ENCODE data around the gene GHRL.

The GHRL gene, protein sequence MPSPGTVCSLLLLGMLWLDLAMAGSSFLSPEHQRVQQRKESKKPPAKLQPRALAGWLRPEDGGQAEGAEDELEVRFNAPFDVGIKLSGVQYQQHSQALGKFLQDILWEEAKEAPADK

DNA sequence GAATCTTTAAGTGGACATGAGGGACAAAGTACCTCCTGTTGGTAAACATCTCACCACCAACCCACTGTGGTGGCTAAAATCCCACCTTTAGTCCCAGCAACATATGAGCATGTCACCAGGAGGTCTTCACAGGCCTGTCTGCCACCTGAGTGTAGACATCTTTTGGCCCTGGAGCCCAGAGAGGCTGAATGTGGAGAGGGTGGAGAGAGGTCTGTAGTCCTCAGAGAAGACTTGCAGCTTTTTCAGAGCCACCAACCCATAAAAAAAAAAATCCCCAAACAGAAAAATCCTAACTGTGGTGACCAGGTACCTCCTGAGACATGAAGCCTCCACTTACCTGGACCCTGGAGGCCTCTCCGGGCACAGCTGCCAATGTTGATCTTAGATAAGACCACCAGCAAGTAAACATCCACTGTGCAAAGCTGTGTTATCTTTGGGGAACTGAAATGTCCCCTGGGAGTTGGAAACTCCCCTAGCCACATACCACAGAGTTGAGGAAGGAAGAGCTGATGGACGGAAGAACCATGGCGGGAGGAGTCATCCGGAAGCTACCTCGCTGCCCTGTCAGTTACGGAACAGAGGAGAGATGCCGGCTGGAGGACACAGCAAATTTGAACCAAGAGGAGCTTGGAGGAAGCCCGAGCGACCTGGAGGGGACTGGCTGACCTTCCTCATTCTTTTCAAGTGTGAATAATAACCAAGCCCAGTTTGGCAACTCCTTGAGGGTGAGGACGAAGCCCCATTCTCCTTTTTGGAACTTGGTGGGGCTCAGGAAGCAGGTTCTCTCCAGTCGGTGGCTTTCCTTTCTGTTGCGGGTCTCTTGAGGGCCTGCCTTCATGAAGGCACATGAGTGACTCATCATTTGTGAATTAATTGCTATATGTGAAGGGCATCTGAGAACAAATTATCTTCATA lies at the start of gene GHRL:
Gene GHRL, minus strand, starts transcription at position 443 of the 915 bp plus-strand sequence. CDS start 2,767 bp downstream, outside the sequence.
- peak; percentile 10 to 72 for DNase-seq

DNA sequence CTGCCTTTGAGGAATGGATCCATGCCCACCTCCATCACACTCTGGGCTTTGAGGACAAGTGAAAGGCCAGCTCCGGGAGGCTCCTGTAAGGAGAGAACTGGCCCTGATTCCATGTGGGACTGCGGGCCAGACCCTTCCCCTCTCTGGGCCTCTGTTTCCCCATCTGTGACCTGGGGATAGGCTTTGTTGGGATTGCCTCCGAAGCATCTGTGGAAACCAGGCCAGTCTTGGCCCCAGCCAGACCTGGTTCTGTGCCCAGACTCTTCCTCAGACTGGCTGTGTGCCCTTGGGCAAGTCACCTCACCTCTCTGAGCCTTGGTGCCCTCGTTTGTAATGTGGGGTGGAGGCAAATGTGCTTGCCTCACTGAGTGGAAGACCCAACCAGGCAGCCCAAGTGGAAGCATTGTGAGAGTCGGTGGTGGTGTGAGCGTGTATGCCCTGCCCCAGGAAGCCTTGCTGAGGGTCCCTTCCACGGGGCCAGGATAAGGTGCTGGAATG lies 49.2 kb upstream of the GHRL start:
- DNase-seq: no peak

DNA sequence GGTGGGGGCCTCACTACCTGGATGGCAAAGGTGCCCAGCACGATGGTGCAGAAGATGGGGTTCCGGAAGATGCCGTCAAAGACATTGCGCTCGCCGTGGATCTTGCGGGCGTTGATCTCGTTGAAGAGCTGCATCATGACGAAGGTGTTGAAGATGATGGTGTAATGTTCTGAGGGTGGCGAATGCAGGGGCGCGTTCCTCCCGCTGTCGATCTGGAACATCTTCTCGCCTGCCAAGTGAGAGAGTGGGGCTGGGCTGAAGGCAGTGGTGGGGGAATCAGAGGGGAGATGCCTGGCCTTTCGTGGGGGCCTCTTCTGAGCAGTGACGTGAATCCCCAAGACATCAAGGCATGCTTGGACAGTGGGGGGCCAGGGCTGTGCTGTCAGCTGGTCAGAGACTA lies 47.7 kb upstream of the GHRL start:
- DNase-seq: no peak

DNA sequence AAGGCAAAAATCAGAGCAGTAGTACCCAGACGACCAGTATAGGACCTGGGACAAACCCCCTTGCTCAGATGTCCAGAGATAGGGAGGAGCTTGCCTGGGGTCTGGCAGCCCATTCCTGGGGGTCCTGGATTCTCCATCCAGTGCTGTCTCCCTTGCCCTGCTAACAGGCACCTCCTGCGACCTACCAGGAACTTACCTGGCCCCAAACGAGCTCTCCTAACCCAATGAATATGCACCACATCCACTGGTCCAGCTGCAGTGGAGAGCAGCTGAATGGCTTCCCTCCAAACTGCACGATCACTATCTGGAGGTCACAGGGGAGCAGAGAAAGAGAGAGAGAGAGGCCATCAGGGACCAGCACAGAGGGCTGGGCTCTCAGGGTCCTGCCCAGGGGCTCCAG lies 47.3 kb upstream of the GHRL start:
- no peak for DNase-seq

DNA sequence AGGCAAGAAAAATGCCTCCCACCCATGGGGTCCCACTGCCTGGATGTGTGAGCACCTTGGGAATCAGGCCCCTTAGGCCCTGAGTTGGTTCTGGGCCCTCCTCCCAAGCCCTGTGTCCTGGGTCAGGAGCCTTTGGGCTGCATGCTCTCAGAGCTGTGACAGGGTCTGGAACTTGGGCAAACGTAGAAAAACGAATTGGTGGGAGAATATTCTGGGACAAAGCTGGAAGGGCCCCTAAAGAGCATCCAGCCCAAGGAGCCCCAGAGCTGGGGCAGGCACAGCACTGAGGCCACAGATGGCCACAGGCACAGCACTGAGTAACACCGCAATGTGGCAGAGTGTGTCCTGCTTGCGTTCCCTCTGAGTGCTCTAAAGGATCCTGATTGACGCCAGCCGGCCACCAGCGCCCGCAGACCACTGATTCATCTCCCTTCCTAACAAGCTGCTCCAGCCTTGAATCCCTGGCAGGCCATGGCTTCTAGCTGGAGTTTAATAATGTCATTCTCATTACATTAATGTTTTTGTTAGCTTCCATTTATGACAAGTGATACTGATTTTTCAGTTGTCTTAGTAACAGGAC lies 46.7 kb upstream of the GHRL start:
- DNase-seq: no peak

DNA sequence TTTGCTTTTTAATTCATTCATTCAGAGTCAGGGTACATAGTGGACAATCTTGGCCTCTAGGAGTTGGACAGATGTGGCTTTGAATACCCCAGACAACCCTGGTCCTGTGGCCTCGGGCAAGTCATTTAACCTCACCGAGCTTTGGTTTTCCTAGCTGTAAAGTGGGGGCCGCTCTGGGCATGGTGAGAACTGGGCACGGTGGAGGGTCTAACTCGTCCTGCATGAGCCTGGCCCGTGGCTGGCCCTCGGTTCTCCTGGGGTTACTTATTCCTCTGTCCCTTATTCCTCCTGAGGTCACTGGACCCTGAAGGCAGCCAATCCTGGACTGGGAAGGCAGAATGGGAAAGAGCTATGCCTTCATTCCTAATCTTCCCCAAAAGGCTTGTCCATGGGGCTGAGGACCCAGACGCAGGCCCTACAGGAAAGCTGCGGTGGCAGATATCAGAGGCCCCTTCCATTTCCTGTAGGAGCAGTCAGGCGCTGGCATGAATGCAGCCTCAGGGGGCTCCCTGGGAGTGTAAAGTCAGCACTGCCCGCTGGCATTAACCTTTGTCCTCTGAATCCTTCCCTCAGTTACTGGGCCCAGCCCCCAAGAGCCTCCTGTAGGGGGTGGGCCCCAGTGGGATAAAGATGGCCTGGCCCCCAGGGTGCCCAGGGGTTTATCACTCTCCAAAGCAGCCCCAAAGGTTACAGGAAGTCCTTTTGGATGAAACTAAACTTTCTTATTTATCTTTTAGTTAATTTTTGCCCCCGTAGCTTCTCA lies 46.0 kb upstream of the GHRL start:
- no peak for DNase-seq

DNA sequence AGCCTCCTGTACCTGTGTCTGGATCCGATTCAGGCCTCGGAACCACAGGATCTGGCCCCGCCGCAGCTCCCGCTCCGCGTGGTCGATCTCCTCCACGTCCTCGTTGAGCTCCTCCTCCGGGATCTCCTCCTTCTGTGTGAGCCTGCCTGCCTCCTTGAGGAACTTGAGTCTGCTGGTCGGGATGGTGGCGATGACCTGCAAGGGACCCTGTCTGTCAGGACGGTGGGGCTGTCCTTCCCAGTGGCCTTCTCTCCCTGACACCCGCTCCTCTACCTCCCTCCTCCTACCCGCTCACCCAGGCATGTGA lies 45.4 kb upstream of the GHRL start:
- no peak for DNase-seq

DNA sequence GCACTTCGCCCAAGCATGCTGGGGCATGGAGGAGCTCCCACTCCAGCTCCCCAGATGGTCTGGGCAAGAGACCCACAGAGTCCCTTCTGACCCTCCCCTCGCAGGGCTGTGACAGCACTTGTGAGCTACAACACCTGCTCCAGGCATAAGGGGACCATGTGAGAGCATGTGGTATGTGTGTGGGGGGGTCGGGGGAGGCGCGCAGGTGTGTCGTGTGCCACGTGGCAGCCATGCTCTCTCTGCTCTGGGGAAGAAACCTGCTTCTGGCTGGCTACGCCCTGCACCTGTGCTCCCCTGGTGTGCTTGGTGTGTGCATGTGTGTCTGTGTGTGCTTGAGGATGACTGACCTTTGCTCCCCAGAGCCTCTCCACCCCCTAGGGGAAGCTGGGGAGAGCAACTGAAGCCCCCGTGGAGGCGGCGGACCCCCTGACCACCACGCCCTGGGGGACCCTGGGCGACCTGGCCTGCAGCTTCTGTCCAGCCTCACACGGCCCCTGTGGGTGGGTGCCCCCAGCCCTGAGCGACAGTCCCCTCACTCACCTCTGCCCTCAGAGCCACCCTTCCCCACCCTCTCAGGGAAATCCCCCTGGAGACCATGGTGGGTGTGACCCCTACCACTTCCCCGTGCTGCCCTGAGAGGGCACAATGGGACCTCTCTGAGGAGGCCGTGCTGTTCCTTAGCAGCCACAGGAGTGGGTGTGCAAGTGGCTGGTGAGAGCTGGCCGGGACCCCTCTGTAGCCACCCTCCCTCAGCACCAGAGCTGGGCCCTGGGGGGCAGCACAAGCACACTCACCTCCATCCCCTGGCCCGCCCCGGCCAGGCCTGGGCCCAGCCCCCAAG lies 44.8 kb upstream of the GHRL start:
- DNase-seq: no peak

DNA sequence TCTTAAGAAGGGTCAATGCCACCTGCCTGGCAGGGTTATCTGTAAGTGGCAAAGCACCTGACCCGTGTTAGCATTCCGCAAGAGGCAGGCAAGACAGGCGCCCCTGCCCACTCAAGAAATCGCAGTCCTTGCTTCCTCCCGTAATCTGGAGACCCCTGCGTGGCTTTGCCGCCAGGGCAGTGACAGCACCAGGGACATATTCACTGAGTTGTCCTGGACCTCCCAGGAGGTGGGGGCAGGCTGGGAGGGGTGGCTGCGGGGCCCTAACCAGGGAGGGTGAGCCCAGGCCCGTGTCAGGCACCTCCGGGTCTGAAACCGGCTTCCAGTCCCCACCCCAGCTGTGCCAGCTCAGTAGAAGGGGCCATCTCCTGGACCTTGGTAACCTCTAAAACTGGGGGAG lies 44.0 kb upstream of the GHRL start:
- no peak for DNase-seq

DNA sequence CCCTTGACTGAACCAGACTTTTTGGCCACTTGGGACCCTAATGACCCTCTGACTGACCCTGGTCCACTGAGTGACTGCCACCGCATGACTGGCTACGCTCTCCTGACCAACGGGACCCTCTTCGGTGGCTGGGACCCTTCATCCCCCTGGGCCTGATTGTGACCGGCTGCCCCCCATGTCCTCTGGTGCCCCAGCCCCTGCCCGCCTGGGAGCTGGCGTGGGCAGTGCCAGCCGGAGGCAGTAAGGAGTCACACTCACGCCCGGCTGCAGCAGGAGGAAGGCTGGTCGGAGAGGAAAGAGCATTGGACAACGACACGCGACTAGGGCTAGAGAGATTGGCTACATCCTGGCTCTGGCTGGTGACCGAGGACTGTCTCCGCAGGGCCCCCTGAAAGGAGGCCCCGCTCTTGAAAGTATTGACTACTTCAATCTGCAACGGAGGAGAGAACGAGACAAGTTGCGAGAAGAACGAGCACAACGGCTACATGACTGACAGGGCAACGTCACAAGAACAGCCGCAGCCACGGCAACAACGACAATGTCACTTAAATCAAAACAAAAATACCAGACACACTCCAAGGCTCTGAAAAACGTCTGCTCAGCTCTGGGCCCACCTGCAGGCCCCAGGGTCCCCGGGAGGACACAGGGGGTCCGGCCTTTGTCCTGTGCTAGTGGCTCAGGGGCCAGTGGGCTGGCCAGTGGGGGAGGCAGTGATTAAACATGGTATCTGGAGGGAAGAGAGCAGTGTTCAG lies 43.3 kb upstream of the GHRL start:
- no peak for DNase-seq

DNA sequence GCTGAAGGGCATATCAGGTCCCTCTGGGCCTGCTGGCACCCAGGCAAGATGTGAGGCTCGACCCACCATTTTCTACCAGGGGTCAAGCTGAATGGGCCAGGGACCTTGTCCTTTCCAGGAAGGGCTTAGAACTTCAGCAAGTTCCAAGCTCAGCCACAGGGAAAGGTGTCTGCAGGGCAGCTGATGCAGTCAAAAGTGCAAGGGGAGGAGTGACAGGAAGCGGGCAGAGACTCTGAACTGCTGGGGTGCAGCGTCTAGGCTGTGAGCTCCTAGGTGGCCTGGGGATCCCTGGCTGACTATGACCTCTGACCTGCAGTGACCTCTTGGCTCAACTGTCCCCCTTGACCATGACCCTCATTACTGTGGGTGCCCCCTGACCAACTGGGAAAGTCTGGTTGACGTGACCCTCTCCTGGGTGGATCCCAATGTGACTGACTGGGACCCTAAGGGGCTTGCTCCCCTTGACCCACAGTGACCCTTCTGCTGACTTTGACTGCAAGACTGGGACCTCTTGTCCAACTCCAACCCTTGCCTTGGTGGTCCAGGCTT lies 42.5 kb upstream of the GHRL start:
- no peak for DNase-seq

DNA sequence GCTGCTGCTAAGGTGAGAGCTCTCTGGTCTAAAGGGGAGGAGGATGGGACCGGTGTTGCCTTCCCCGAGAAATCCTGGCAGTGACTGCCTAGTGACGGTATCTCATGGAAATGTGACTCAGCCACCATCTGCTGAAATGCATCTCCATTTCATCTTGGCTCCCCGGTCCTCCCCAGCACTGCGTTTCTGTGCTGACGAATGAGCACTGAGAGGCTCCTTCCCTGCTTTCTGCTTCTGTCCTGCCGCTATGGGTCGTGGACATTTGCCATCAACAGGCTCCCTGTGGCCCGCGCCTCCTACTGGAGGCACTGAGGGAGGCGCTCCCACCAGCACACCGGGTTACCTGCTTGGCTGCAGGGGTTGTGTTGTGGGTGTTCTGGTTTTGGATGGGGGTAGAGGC lies 41.7 kb upstream of the GHRL start:
- no peak for DNase-seq

DNA sequence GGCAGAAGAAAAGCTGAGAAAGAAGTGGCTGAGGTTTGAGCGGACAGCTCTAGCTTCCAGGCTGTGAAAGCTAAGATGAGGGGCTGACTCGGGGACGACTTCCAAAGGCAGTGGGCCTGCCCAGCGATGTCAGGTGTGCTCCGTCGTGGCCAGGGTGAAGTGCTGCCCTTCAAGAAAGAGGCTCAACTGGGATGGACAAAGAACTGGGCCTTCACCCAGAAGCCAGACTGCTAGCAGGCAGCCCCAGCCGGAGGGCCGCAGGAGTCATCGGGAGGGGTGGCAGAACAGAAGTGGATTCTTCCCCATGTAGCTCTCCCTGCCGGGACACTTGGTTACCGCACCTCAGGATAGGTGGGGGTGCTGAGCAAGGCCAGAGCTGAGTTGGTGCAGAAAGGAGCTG lies 41.3 kb upstream of the GHRL start:
- no peak for DNase-seq

DNA sequence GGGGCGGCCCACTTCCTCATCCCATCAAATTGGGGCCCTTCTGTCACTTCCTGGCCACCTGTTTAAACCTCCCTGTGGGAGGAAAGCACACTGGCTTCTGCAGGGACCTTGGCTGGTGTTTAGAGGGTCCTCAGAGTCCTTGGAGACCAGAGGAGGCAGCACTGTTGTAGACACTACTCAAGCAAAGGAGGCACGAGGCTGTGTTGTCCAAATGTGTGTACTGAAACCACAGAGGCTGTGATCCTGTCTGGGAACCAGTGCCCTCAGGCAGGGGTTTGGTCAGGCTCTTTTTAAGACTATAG lies 40.6 kb upstream of the GHRL start:
- DNase-seq: no peak

DNA sequence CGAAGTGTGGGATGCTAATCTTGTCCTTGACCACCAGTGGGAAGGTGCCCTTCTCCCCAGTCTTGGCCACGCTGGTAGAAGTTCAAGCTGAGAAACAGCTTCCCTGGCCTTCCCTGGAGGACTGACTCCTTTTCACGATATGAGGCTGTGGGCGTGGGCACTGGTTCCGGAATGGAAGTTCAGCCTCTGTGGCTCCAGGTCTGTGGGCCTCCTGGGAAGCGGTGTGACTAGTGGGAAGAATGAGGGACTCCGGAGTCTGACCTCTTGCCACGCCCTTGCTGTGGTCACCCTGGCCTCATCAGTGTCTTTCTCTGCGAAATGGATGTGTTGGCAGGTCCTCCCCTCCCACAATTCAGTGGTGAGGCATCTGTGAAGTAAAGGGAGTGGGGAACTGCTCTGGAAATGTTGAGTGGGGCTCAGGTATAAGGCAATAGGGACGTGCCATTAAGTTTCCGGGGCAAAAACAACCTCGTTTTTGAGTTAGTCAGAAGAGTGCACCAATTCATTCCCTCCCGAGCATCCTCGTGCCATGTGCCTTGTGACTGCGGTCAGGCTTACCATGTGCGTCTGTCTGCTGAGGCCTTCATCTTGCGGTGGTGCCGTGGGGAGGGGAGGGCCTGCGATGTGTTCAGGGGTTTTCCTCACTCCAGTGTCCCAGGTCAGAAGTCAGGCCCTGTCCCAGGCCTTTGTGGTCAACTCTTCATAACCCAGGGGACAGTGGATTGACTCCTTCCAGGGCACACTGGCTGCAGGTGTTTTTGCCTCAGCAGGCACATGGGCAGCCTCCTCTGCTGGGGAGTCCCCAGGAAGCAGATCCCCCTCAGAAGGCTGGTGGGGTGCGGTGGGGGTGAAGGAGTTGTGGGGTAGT lies 40.0 kb upstream of the GHRL start:
- DNase-seq: no peak

DNA sequence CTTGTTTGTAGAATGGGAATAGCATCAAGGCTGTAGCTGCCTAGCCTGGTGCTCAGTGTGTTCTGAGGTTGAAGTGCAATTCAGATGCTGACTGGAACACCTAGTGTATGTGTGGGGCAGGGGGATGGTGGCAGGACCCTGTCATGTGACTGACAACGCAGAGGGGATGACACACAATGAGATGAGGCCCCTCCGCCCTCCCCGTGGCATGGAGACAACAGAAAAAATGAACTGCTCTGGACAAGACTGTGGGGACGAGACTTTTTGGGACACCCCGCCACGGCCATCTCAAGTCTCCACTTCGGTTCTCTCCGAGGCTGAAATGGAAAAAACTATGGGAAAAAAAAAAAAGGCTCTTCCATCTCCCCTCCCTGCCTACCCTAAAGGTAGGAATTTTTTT lies 38.6 kb upstream of the GHRL start:
- no peak for DNase-seq

DNA sequence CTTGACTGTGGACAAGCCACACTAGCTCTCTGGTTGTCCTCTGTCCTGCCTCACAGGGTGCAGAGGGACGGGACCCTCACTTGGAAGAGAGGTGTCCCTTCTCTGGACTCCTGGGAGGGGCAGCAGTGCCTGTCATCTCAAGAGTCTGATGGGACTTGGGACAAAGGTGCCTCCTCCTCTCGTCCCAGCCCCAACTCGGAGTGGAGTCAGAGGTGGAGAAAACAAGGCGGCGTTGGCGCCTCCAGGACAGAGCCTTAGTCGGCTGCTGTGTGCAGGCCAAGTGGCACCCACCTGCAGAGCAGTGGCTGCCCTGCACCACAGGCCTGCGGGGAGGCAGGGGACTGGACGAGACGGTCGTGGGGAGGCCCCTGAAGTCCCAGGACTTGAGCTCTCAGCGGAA lies 37.6 kb upstream of the GHRL start:
- DNase-seq: no peak

DNA sequence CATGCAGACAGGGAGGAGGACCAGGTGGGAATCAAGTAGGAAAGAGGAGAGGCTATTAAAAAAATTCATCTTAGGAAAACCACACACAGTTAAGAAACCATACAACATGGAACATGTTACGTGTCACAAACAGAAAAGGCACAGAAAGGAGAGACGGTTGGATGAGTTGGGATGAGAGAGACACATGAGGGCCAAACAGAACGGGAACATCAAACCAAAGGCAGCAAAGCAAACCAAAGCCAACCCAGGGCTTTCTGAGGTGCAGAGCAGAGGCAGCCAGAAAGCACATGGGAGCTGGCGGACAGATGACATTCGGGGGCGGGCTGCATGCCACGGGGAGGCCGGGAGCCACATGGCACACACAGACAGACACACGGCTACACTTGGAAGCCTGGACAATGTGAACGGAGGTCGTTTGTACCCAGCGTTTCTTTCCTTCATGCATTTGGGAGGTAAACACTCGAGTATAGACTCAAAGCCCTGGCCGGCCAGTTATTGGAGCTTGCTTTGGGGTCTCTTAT lies 36.8 kb upstream of the GHRL start:
- DNase-seq: no peak

DNA sequence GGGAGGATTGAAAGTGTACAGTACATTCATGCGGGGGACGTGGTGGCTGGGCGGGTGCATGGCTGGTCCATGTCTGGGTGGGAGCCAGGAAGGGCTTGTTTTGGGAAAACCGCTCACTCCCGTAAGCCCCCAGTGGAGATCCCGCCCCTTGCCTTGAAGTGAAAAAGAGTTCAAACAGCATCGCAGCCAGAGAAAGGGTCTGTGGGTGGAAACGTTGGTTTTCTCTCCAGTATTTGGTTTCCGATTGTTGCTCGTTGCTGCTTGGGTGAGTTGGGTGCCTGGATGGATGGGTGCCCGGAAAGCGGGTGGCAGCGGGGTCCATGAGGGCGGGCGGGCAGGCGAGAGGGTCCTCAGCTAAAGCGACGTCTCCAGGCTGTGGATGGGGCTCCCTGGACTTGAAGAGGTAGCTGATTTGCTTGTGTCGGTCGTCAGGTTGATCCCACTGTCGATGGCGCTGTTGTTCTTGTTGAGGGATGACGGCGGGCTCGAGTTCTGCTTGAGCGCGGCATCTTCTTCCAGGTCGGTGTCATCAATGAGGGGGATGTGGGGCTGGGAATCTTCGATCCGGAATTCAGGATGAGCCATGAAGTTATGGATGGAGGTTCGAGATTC lies 35.8 kb upstream of the GHRL start:
- DNase-seq: no peak

DNA sequence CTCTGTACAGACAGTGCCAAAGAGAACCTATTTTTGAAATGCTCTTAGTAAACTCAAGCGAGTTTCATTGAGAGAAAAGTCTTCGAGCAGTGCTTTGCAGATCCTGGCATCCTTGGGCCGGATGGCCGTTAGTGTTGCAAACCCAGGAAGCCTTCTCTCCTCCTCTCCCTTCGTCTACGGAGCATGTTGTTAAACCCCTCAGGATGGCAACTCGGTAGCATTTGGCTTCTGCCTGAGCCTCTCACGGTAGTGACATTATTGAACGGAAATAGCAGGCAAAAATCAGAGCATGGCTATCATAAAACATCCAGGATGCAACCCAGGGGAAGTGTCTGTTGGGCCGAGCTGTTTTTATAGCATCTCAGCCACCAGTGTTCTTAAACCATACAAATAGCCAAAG lies 34.8 kb upstream of the GHRL start:
- DNase-seq: no peak
